GM19193 (cell line): ENCODE measurements around the gene BACE1.

ENCODE experiments used
- POLR2A ChIP-seq: IDR thresholded peaks from 4 replicates; pipeline ENCODE4 v1.6.1; 2011; ENCODE audit not compliant: insufficient read depth, insufficient read length; ENCODE audit errors: extremely low read depth

The BACE1 gene

GRCh38 chr11:117295438-117296137 lies 20.5 kb downstream of the BACE1 start:
- no peak for TF ChIP-seq POLR2A

DNA sequence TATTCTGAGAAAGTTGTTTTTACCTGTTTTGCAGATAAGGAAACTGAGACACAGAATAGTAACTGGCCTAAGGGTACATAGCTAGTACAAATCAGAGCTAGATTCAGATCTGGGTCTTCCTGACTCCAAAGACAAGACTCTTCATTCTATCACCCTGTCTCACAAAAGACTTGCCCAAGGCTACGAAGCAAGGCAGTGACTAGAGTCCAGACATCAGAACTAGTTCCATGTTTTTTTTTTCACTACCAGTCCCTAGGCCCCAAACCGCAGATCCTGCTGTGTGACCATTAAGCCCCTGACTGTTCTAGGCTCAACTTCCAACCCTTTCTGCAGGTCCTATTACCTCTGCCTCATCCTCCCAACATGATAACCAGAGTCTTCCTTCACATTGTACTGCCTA lies 23.4 kb downstream of the BACE1 start:
- TF ChIP-seq POLR2A = no peak

GRCh38 chr11:117290809-117291396 lies 25.2 kb downstream of the BACE1 start, which contains the start of gene BACE1-AS:
Gene BACE1-AS, plus strand, starts transcription at chr11:117291346.
- no peak for TF ChIP-seq POLR2A

DNA sequence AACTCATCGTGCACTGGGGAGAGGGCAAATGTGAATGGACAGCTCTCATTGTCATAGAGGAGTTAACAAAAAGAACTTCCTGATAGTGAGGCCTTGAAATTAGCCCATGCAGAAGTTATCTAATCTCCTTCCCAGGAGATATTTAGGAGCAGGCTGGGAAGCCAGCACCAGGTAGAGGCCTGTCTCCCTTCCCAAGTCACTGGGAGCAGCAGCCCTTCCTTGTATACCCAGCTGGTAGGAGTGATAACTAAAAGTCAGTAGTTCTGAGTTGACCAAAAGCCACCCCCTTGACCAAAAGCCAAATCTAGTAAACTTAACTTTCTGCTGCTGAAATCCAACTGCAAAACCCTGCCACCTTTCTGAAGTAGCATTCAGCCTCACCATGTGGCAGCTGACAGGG lies 26.3 kb downstream of the BACE1 start:
- TF ChIP-seq POLR2A = no peak

GRCh38 chr11:117287668-117288067 lies 28.4 kb downstream of the BACE1 start:
- TF ChIP-seq POLR2A = no peak

GRCh38 chr11:117286588-117286987 lies 29.5 kb downstream of the BACE1 start:
- TF ChIP-seq POLR2A = no peak

DNA sequence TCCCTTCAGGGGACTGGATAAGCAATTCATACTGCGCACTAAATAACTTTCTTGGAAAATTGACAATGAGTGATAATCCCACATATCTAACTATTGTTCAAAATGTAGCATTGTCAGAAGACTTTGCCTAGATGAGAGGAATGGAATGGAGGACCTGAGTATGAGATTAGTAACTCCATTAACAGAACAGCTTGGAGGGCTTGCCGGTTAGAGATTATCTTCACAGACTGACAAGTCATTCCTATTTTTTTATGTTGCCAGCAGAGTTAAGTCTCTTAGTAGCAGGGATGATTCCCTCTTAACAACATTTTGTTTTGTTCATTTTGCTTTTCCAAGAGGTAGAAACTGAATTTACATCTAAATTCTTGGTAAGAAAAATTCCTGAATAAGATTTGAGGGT lies 32.0 kb downstream of the BACE1 start:
- no peak for TF ChIP-seq POLR2A

- no peak for TF ChIP-seq POLR2A
These were observed 33.1 kb downstream of the BACE1 start for GRCh38 chr11:117282956-117283355.

DNA sequence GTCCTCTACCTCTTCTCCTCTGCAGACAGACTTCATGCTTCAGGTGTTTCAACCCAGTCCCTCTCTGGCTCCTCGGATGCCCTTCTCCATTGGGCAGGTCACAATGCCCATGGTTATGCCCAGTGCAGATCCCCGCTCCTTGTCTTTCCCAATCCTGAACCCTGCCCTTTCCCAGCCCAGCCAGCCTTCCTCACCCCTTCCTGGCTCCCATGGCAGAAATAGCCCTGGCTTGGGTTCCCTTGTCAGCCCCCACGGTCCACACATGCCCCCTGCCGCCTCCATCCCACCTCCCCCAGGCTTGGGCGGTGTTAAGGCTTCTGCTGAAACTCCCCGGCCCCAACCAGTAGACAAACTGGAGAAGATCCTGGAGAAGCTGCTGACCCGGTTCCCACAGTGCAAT lies 34.2 kb downstream of the BACE1 start:
- TF ChIP-seq POLR2A = no peak

DNA sequence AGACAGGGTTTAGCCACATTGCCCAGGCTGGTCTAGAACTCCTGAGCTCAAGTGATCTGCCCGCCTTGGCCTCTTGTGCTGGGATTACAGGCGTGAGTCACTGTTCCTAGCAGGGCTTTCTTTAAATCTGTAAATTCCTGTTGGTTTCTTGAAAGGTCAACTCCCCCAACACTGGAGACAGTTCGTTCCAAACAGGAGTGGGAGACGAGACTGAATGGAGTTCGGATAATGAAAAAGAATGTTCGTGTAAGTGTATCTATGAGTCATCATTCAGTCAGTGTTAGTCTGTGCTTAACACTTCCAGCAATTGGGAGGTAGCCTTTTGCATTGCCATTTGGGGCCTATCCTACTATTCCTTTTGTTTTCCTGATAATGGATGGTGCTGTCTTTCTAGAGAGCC lies 34.9 kb downstream of the BACE1 start:
- no peak for TF ChIP-seq POLR2A

GRCh38 chr11:117279711-117280376 lies 36.2 kb downstream of the BACE1 start:
- TF ChIP-seq POLR2A = no peak

- no peak for TF ChIP-seq POLR2A
These were observed 37.7 kb downstream of the BACE1 start for GRCh38 chr11:117278347-117278746.

DNA sequence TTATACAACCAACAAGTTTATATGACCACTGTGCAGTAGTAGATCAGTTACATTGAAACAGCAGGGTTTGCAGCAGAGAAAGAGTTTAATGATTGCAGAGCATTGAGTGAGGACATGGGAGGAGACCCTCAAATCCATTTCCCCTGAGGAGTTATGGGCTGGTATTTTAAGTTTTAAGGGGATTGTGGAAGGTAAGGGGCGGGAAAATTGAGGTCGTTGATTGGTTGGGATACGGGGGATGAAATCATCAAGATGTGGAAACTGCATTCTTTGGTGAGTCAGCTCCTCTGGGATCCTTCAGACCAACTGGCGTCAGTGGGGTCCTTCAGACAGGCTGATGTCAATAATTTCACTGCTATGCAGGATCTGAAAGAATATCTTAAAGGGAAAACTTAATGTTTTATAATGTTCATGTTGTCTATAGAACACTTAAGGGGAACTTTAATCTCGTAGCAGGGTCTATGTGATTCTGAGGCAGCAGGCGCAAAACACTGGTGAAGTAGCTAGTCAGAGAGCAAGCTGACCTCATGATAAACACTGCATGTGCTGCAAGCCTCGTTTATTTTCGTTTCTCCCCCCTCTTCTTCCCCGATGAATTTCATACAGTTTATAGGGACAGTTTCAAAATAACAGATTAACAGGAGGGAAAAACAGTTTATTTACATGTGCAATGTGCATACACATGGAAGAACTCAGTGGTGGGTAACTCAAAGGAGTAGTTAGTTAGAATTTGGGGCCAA lies 42.3 kb downstream of the BACE1 start:
- TF ChIP-seq POLR2A = no peak

DNA sequence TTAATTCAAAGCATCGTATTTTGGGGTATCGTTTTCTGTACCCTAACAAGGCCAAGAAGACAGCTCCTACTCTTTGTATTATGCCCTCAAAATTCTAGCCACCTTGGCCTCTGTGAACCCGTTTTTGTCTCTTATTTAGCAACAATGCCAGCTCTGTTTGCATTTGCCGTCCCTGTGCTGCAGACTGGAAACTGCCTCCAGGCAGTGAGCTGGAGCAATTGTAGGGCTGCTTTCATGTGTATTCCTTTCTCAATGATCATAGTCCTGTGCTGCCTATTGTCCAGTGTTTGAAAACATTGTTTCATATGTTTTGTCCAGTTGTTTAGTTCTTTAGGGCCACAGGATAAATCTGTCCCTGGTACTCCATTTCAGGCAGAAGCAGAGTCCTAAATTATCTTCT lies 44.8 kb downstream of the BACE1 start:
- TF ChIP-seq POLR2A = no peak

DNA sequence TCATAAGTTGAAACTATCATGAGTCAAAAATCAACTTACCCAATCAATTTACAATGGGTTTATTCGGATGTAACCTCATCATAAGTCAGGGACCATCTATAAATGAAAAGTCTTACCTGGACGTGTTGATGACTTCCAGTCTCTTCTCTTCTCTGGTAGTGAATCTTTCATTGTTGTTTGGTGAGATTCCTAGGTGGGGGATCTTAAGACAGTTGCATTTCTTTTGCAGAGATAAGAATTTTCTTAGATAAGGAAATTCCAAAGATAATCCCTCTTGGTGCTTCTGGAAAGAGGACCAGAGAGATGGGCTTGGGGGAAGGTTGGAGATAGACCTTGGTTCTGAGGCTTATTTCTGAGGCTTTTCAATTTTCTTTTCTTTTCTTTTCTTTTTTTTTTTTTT lies 46.2 kb downstream of the BACE1 start:
- no peak for TF ChIP-seq POLR2A
